Nephron progenitor cell (in vitro differentiated cells): ENCODE results near the gene PPM1A.

Source experiments
- DNase-seq: peaks from one replicate; pipeline ENCODE4 v3.0.0; 2021
- H3K27ac Mint-ChIP-seq: 2 replicates; pipeline ENCODE4 v1.8.0; 2021; ENCODE audit warnings: mild to moderate bottlenecking, moderate library complexity, mixed read lengths
- H3K27me3 Mint-ChIP-seq: 2 replicates; pipeline ENCODE4 v1.8.0; 2021; ENCODE audit warnings: mild to moderate bottlenecking, low read depth, mixed read lengths; ENCODE audit not compliant: poor library complexity
- H3K36me3 Mint-ChIP-seq: 2 replicates; pipeline ENCODE4 v1.8.0; 2021; ENCODE audit warnings: low read depth, mixed read lengths
- H3K4me1 Mint-ChIP-seq: 2 replicates; pipeline ENCODE4 v1.8.0; 2021; ENCODE audit warnings: mixed read lengths
- H3K4me3 Mint-ChIP-seq: 2 replicates; pipeline ENCODE4 v1.8.0; 2021; ENCODE audit warnings: mild to moderate bottlenecking, moderate library complexity, mixed read lengths
- H3K9me3 Mint-ChIP-seq: 2 replicates; pipeline ENCODE4 v1.8.0; 2021; ENCODE audit warnings: mild to moderate bottlenecking, moderate library complexity, mixed read lengths
- CTCF ChIP-seq: fragments of 200-600 bp; sonication (generic); IDR thresholded peaks from 2 replicates; pipeline ENCODE4 v1.5.0; 2021; ENCODE audit warnings: antibody characterized with exemption

Gene PPM1A

DNA sequence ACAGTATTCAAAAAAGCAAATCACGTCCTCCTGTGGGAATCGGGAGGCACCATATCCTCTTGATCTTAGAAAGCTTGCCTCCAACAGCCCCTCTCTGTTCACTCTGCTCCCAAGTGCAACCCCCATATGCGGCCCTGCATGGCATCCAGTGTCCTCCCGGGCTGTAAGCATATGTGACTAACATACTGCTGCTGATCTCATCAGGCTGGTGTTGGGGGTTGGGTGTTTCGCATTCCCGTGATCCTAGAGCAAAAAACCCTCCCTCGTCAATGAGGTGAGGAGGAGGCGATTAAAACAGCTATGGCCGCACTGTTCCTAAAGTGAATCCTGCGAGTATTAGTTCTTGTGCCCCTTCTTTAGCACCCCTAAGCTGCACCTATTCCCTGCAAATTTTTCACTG is 28.1 kb upstream of the PPM1A start:
- Mint-ChIP-seq H3K9me3 (no peaks in the 10 kb centered on the region), H3K27ac (no peak overlapping the region)
- TF ChIP-seq CTCF = no peak

GRCh38 chr14:60221457-60221856 is 27.6 kb upstream of the PPM1A start:
- H3K36me3 Mint-ChIP-seq = no peaks in the 10 kb centered on the region
- H3K27me3 Mint-ChIP-seq = peaks cover 2% of the 10 kb centered on the region
- H3K9me3 Mint-ChIP-seq = no peaks in the 10 kb centered on the region
- no peak overlapping the region for H3K27ac Mint-ChIP-seq
- DNase-seq = no peak
- no peak for TF ChIP-seq CTCF
- peaks cover 6% of the 10 kb centered on the region for H3K4me1 Mint-ChIP-seq
- no peak overlapping the region for H3K4me3 Mint-ChIP-seq

More for the DNA sequence above, 28.1 kb upstream of the PPM1A start:
- Mint-ChIP-seq H3K4me3 (no peak overlapping the region), H3K4me1 (peaks cover 6% of the 10 kb centered on the region), H3K36me3 (no peaks in the 10 kb centered on the region), H3K27me3 (no peaks in the 10 kb centered on the region)
- DNase-seq = no peak

- no peak for DNase-seq
- no peaks in the 10 kb centered on the region for H3K9me3 Mint-ChIP-seq
- H3K27ac Mint-ChIP-seq = no peak overlapping the region
- H3K4me3 Mint-ChIP-seq = no peak overlapping the region
- H3K36me3 Mint-ChIP-seq = no peaks in the 10 kb centered on the region
- no peak for TF ChIP-seq CTCF
- H3K27me3 Mint-ChIP-seq = peaks cover 3% of the 10 kb centered on the region
- H3K4me1 Mint-ChIP-seq = peaks cover 4% of the 10 kb centered on the region
Measured at GRCh38 chr14:60222820-60223219, 26.2 kb upstream of the PPM1A start.

GRCh38 chr14:60225265-60225664 is 23.8 kb upstream of the PPM1A start:
- Mint-ChIP-seq H3K36me3 (no peaks in the 10 kb centered on the region), H3K4me1 (no peaks in the 10 kb centered on the region), H3K27ac (no peak overlapping the region), H3K9me3 (no peaks in the 10 kb centered on the region), H3K27me3 (peaks cover 3% of the 10 kb centered on the region), H3K4me3 (no peak overlapping the region)
- DNase-seq = no peak
- TF ChIP-seq CTCF = no peak

GRCh38 chr14:60226298-60226697 is 22.7 kb upstream of the PPM1A start:
- Mint-ChIP-seq H3K9me3 (peaks cover 9% of the 10 kb centered on the region), H3K27ac (no peak overlapping the region), H3K4me3 (no peak overlapping the region), H3K36me3 (no peaks in the 10 kb centered on the region), H3K4me1 (no peaks in the 10 kb centered on the region), H3K27me3 (peaks cover 3% of the 10 kb centered on the region)
- TF ChIP-seq CTCF = no peak
- DNase-seq = no peak

GRCh38 chr14:60227291-60227690 is 21.7 kb upstream of the PPM1A start:
- no peak for DNase-seq
- H3K36me3 Mint-ChIP-seq = no peaks in the 10 kb centered on the region
- peaks cover 3% of the 10 kb centered on the region for H3K27me3 Mint-ChIP-seq
- H3K27ac Mint-ChIP-seq = no peak overlapping the region
- TF ChIP-seq CTCF = no peak
- no peak overlapping the region for H3K4me3 Mint-ChIP-seq
- peaks cover 16% of the 10 kb centered on the region for H3K9me3 Mint-ChIP-seq
- H3K4me1 Mint-ChIP-seq = no peaks in the 10 kb centered on the region
